ENCODE data around the gene SHISAL1. TPM values are rescaled to one million over a fixed set of nuclear protein-coding genes. Genes with fewer than 3 reads are reported as not detected.

The SHISAL1 gene
- polyA plus RNA-seq, 1 donor (not counting 4 experiments of a cell fraction or from before 2014, with no cell fraction given) = 0.24 TPM

GRCh38 chr22:44247346-44247745 is 65.4 kb downstream of the SHISAL1 start:
- H3K4me1 ChIP-seq (ENCODE audit: control insufficient read depth, extremely low read depth, insufficient read depth, low read length) = no peaks in the 10 kb centered on the region
- no peak overlapping the region for H3K9ac ChIP-seq (ENCODE audit: control insufficient read depth, extremely low read depth, insufficient read depth, low read length)
- no peak overlapping the region for H3K4me2 ChIP-seq (ENCODE audit: control insufficient read depth, extremely low read depth, insufficient read depth, low read depth, low read length)
- no peaks in the 10 kb centered on the region for H3K9me3 ChIP-seq (ENCODE audit: control insufficient read depth, low read depth, low read length)
- H4K20me1 ChIP-seq (ENCODE audit: control insufficient read depth, extremely low read depth, insufficient read depth, low read length) = no peaks in the 10 kb centered on the region
- no peaks in the 10 kb centered on the region for H3K36me3 ChIP-seq (ENCODE audit: control insufficient read depth in 2 of 2, extremely low read depth in 1 of 2, insufficient read depth in 2 of 2, low read length in 2 of 2)
- H3K4me3 ChIP-seq (ENCODE audit: control insufficient read depth in 2 of 3, extremely low read depth in 1 of 3, insufficient read depth in 2 of 3, low read depth in 1 of 3, low read length in 3 of 3) = no peak overlapping the region
- no peak overlapping the region for H3K27ac ChIP-seq (ENCODE audit: control insufficient read depth, insufficient read depth, low read length)
- H3K79me2 ChIP-seq (ENCODE audit: control insufficient read depth, insufficient read depth, low read length) = no peaks in the 10 kb centered on the region
- peaks cover 9% of the 10 kb centered on the region for H3K27me3 ChIP-seq (ENCODE audit: control insufficient read depth, extremely low read depth, insufficient read depth, low read length)
- no peaks in the 10 kb centered on the region for H3K9me1 ChIP-seq (ENCODE audit: control insufficient read depth, extremely low read depth, insufficient read depth, low read length)
- dilution Hi-C loops (cut with MboI; ENCODE audit: extremely low pct_ligation_motif_present, low sequenced_read_pairs) = no loop called here
- TF ChIP-seq EZH2 (IDR thresholded peaks at IDR 0.05; ENCODE audit: low read length) (no peak), CTCF (optimal IDR thresholded peaks at IDR 0.05 in 1 of 3, IDR thresholded peaks at IDR 0.05 in 1 of 3, conservative IDR thresholded peaks at IDR 0.05 in 1 of 3; ENCODE audit: extremely low read depth in 1 of 3, insufficient read depth in 2 of 3, low read length in 3 of 3) (no peak)
- DNase-seq (ENCODE audit: low read depth, low spot score) = no peak
- no peak for FAIRE-seq
- no peak overlapping the region for H2AFZ ChIP-seq (ENCODE audit: control insufficient read depth, low read length)

GRCh38 chr22:44246615-44247326 is 66.0 kb downstream of the SHISAL1 start:
- TF ChIP-seq EZH2 (IDR thresholded peaks at IDR 0.05; ENCODE audit: low read length) (no peak), CTCF (optimal IDR thresholded peaks at IDR 0.05 in 1 of 3, IDR thresholded peaks at IDR 0.05 in 1 of 3, conservative IDR thresholded peaks at IDR 0.05 in 1 of 3; ENCODE audit: extremely low read depth in 1 of 3, insufficient read depth in 2 of 3, low read length in 3 of 3) (no peak)
- no peaks in the 10 kb centered on the region for H3K79me2 ChIP-seq (ENCODE audit: control insufficient read depth, insufficient read depth, low read length)
- H3K27me3 ChIP-seq (ENCODE audit: control insufficient read depth, extremely low read depth, insufficient read depth, low read length) = peaks cover 9% of the 10 kb centered on the region
- no peaks in the 10 kb centered on the region for H3K9me1 ChIP-seq (ENCODE audit: control insufficient read depth, extremely low read depth, insufficient read depth, low read length)
- no peak overlapping the region for H3K4me3 ChIP-seq (ENCODE audit: control insufficient read depth in 2 of 3, extremely low read depth in 1 of 3, insufficient read depth in 2 of 3, low read depth in 1 of 3, low read length in 3 of 3)
- no peak overlapping the region for H3K4me2 ChIP-seq (ENCODE audit: control insufficient read depth, extremely low read depth, insufficient read depth, low read depth, low read length)
- no peaks in the 10 kb centered on the region for H4K20me1 ChIP-seq (ENCODE audit: control insufficient read depth, extremely low read depth, insufficient read depth, low read length)
- H3K36me3 ChIP-seq (ENCODE audit: control insufficient read depth in 2 of 2, extremely low read depth in 1 of 2, insufficient read depth in 2 of 2, low read length in 2 of 2) = no peaks in the 10 kb centered on the region
- no peak overlapping the region for H2AFZ ChIP-seq (ENCODE audit: control insufficient read depth, low read length)
- H3K9me3 ChIP-seq (ENCODE audit: control insufficient read depth, low read depth, low read length) = no peaks in the 10 kb centered on the region
- DNase-seq (ENCODE audit: low read depth, low spot score) (no peak), FAIRE-seq (no peak)
- no peaks in the 10 kb centered on the region for H3K4me1 ChIP-seq (ENCODE audit: control insufficient read depth, extremely low read depth, insufficient read depth, low read length)
- no peak overlapping the region for H3K27ac ChIP-seq (ENCODE audit: control insufficient read depth, insufficient read depth, low read length)
- no peak overlapping the region for H3K9ac ChIP-seq (ENCODE audit: control insufficient read depth, extremely low read depth, insufficient read depth, low read length)
- dilution Hi-C loops (cut with MboI; ENCODE audit: extremely low pct_ligation_motif_present, low sequenced_read_pairs) = no loop called here
